ENCODE data around the gene TTC21B.

- TF ChIP-seq CTCF (IDR thresholded peaks at IDR 0.05; ENCODE audit: borderline replicate concordance, extremely low read depth, low read length, poor library complexity, severe bottlenecking), result no peak
- no peak for TF ChIP-seq EZH2 (IDR thresholded peaks at IDR 0.05; ENCODE audit: borderline replicate concordance, low read depth, low read length, severe bottlenecking)
These were observed 60.0 kb downstream of the TTC21B start for GRCh38 chr2:165893556-165893955.
